GM18520 (cell line): Measurements from ENCODE around the gene INO80C.

Experiments used
- ATAC-seq: cut with Tn5 transposase; IDR thresholded peaks from one replicate; pipeline ENCODE4 v1.9.1; 2021; ENCODE audit not compliant: unreplicated experiment

INO80C gene, protein sequence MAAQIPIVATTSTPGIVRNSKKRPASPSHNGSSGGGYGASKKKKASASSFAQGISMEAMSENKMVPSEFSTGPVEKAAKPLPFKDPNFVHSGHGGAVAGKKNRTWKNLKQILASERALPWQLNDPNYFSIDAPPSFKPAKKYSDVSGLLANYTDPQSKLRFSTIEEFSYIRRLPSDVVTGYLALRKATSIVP

DNA sequence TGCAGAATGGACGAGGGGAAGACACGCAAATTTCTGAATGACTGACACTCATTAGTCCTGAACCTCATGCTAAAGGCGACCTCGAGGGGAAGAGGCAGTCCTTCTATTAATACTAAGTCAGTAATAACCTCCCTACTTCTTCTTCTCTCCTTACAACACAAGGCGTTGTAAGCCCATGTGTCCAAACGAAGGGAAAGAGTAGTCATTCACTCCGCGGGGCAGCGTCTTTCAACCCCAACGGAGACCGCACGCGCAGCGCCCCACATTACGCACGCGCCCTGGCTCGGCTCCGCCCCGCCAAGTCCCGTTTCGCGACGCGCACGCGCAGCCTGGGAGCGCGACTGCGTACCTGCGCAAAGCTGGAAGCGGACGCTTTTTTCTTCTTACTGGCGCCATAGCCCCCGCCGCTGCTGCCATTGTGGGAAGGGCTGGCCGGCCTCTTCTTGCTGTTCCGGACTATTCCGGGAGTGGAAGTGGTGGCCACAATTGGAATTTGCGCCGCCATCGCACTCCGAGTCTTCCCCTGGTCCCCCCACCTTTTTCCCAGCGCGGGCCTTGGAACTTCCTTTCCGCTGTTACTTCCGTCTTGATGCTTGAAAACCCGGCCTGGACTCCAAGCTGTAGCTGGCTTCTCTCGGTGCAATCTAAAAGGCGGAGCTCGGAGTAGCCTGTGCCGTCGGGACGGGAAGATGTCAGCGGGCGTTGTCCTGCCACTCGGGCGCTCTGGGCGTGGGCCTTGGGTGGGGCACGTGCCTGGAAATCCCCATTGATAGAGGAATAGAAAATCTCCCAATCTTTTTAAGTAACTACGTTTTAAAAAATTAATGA is at the start of gene INO80C:
Gene INO80C, minus strand, starts transcription at position 591 of the 828 bp plus-strand sequence. Its CDS starts 86 bp downstream, at position 505.
- peak; percentile 84 for ATAC-seq

DNA sequence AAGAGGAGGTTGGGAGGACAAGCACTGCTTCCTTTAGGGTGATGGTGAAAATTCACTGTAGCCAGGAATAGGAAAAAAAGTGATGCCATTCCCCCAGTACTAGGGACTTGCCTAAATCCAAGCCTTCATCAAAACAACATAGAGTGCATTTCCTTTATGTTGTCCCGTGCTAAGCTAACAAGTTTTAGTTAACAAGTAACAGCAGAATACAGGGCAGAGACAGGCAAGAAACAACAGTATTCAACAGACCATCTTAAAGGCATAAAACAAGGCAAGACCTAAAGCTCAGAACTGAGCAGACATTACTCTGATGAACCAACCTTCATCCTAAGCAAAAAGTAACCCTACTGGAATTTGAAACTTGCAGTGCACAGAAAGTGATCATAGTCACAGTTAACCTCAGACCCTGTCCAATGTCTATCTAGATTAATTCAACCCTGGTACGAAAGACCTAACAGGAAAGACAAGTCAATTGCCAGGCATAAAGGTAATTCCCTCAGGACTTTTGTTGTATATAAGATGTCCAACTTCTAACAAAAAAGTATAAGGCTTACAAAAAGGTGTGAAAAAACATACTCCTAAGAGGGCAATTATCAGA is 49.3 kb upstream of the INO80C start:
- no peak for ATAC-seq

DNA sequence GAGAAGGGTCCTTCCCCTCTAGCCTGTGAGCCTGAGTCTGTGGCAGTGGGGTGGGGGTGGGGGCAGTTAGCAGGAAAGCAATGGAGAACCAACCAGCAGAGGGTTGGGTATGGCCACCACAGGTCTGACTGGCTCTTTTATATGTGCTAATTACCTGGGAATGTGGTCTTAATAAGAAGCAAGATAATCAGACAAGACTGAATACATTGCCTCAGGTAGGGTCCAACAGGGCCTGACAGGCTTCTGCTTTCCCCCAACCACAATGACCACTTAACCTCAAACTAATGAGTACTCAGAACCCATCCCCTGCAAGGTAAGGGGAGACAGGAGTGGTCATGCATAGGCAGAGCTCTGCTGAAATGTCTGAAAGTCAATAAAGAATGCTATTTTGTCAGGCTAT is 44.6 kb upstream of the INO80C start:
- no peak for ATAC-seq

DNA sequence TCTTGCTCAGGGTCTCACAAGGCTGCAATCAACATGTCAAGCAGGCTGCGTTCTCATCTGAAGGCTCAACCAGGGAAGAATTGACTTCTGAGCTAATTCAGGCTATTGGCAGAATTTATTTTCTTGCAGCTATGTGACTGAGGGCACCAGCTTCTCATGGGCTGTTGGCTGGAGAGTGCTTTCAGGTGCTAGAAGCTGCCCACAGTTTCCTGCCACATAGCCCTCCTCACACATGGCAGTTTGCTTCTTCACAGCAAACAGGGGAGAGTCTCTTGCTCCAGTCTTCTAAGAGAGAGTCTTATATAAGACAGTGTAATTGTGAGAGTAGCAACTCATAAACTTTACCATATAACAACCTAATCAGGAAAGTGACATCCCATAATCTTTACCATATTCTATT is 37.5 kb upstream of the INO80C start:
- no peak for ATAC-seq

DNA sequence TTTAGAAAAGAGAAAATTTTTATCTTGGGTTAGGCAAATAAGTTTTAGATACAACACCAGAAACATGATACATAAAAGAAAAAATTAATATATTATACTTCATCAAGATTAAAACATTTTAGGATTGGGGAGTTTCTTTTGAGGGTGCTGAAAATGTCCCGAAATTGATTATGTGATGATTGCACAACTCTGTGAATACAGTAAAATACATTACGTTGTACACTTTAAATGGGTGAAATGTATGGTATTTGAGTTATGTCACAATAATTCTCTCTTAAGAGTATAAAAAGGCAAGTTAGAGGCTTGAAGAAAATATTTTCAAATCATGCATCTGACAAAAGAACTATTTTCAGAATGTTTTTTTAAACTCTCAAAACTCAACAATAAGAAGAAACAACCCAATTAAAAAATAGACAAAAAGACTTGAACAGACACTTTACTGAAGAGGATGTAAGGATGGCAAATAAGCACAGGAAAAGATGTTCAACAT is 36.2 kb upstream of the INO80C start:
- ATAC-seq = no peak

DNA sequence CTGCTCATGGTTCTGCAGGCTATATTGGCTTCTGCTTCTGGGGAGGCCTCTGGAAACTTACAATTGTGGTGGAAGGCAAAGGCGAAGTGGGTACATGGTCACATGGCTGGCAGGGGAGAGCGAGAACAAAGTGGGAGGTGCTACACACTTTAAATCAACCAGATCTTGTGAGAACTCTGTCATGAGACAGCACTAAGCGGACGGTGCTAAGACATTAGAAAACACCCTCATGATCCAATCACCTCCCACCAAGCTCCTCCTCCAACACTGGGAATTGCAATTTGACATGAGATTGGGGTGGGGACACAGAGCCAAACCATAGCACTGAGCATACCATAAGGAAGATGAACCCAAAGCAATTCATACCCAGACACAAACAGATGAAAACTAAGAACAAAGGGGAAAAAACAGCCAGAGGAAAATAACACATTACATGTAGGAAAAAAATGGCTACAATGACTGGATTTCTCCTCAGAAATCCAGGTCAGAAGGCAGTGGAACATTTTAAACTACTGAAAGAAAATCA is 31.1 kb upstream of the INO80C start:
- ATAC-seq = no peak

DNA sequence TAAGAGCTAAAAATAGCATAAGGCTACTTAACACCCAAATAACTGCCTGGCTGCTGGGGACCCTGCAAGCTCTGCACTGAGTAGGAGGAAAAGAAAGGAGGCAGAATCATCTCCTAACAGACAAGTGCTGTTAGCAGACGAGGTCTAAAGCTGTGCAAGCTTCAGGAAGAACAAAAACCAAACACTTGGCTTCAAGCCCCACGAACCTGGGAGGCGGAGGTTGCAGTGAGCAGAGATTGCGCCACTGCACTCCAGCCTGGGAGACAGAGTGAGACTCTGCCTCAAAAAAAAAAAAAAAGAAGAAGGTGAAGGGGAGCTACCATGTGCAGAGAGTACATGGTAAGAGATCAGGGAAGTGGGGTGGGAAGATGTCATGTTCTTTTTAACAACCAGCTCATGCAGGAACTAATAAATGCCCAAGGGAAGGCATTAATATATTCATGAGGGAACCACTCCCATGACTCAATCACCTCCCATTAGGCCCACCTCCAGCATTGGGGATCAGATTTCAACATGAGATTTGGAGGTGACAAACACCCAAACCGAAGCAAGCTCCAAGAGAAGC is 28.8 kb upstream of the INO80C start:
- no peak for ATAC-seq

DNA sequence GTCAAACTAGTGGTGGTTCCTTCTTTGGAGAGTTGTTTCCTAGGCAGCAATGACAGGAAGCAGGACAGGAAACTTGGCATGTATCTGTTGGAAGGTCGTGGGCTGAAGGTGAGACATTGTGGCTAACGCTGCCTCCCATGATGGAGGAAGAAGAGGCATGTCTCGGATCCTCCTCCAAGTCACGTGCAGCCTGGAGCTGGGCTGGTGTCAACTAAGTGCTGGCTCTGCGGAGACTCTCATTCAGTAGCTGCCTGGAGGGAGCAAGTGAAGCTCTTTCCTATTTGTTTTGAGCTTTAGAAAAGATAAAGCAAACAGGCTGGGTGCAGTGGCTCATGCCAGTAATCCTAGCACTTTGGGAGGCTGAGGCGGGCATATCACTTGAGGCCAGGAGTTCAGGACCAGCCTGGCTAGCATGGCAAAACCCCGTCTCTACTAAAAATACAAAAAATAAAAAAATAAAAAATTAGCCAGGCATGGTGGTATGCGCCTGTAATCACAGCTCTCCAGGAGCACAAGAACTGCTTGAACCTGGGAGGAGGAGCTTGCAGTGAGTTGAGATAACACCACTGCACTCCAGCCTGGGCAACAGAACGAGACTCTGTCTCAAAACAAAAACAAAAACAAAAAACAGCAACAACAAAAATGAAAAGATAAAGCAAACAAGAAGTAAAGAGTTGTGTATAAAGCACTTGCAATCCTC is 28.2 kb upstream of the INO80C start:
- ATAC-seq = no peak

DNA sequence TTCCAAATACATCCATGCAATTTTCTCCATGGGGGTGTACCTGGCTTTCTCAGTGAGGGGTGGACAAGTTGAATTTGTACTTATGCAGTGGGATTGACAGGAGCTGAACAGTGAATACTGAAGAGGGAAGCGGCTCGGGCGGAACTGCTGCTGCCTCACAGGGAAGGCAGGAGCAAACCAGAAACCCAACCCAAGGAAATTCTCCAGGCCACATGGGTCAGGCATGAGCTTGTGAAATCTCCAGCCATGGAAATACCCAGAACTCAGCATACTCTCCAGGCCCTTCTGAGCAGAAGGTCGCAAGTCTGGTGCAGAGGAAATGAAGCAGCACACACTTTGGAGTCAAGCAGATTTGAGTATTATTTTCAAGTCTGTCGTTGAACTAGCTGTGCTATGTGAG is 26.5 kb upstream of the INO80C start:
- no peak for ATAC-seq

DNA sequence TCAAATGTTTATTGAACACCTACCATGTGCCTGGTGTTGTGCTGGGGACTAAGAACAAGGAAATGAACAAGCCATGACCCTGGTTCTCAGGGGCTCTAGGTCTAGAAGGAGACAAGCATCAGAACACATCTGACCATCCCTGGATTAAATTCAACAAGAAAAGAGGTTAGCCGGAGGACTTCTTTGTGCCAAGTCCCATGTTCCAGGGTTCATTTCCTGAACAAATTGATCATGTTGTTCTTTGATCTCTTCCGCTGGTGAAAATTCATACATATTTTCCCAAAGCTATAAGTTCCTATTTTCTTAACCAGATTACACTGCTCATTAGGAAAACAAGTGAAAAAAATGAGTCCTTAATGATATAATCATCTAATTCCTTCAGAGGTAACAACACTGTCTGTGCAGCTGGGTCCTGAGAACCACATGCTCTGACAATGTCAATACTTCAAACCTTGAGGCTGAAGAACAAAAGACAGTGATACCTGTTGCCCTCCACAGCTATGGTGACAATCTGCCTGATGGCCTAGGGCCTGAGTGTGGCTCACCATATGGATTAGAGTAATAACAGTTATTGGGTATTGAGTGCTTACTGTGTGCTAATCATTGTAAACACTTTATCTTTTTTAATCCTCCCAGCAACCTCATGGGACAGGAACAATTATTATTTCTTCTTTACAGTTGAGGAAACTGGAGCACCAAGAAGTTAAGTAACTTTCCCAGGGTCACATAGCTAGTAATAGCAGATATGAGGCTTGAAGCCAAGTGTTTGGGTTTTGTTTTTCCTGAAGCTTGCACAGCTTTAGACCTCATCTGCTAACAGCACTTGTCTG is 24.6 kb upstream of the INO80C start:
- ATAC-seq = no peak

DNA sequence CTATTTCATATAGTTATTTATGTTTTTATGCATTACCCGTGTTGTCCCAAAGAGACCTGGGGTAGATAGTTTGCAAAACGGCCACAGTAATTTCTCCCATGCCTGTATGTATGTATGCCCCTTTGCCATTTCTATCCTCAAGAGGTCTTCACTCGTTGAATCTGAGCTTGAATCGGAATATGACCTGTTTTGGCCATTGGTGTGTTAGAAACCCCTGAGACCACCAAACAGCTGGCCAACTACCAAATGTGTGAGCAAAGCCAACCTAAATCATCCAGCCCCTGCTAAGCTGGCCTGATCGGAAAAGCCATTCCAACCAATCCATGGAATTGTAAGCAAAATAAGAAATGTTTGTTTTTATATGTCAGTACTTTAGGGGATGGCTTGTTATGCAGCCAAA is 23.4 kb upstream of the INO80C start:
- no peak for ATAC-seq

DNA sequence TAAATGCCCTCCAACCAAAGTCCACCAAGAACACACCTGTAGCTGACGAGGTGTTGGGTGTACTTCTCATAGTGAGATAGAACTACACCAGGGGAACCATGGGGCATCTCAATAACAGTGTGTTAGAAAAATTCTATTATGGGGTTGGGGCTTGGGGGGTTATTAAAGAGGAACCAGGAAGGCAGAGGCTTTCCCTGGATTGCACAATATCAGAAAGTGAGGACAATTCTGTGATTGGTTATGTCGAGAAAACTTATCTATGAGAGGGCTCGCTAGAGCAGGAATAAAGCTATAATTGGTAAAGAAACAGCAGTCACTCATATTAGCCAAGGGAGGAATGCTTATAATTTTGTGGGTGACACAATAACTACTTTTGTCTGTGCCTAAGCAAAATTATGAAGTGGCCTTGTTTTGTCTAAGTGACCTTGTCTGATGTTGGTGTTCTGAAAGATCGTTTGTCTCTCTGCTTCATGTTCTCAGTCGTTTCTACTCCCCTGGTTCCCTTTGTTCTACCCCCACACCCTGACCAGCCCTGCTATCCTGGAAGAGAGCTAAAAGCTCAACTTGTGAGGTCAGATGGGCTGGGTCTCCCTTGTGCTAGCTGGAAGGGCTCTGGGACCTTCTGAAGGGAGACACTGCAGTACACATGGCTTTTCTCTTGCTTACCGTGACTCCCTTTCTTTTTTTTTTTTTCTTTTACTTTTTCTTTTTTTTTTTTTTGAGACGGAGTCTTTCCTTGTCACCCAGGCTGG is 21.6 kb upstream of the INO80C start:
- no peak for ATAC-seq

DNA sequence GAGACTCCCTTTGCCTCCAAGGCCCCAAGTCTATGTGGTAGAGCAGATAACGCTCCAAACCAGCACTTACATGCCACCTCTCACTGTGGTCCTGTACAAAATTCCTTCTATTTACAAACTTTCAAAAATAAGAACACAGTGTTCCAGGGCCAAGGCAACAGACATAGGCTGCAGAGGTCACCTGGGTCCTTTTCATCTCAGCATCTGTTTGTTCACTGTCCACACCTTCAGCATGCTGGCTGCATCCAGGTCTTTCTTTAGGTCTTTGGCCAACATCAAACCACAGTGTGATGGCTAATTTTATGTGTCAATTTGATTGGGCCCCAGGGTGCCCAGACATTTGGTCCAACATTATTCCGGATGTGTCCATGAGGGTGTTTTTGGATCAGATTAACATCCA is 20.0 kb upstream of the INO80C start:
- ATAC-seq = no peak

DNA sequence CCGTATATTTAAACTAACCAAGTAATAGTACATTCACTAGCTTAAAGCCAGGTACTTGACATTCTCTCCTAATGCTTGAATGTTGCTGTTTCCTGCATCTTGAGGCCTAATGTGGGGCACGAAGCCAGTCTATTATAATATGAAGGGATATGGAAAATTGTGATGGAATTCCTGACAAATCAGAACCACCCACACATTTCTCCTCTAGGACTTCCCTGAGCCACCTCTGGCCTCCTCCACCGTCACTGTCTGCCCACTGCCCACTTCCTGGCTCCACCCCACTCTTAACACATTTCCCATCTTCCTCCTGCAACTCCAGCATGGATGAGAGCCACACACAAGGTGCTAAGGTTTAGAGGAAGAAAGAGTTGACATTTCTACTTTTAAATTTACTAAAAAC is 19.0 kb upstream of the INO80C start:
- ATAC-seq = no peak

DNA sequence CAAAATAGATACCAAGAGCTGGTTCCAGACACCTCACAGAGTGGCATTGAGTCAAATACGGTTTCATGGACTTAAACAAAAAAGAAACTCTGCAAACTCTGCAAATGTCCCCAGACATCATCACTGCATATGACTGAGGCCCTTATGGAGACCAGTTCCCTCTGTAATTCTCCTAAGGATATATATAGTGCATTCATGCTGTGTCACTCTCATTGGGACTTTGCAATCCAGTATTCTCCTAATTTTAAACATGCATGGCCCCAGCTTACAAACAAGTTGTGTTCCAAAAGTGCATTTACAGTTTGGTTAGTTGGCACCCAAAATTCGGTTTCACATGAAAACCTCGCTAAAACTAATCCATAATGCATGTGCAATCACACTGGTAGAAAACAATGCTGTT is 18.6 kb upstream of the INO80C start:
- ATAC-seq = no peak

DNA sequence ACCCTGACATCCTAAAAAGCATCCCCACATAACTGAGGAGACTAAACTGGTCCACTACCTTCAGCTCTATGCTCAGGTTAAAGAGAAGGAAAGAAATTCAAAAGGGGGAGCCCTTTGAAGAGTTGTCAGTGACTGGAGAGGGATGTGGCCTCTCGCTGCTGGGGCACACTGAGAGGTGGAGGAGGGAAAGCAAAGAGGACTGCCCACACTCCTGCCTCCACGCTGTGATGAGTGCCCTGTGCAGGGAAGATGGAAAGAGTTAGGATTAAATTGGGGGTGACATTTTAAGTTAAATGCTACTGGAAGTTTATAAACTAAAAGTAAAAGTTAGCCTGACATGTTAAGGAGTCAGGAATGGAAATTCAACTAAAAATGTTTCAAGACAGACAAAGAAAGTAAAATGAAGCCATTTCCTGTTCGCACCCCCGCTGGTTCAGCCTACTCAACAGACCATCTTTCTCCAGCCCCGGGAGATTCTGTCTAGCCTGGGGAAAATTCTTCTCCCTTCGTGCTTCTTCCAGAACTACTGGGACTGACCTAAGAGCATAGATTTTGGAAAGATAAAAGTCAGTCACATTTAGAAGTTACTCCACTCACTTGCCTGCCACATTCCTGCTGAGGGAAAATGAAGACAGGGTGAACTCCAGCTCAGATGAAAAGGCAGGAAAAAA is 17.8 kb upstream of the INO80C start:
- no peak for ATAC-seq

DNA sequence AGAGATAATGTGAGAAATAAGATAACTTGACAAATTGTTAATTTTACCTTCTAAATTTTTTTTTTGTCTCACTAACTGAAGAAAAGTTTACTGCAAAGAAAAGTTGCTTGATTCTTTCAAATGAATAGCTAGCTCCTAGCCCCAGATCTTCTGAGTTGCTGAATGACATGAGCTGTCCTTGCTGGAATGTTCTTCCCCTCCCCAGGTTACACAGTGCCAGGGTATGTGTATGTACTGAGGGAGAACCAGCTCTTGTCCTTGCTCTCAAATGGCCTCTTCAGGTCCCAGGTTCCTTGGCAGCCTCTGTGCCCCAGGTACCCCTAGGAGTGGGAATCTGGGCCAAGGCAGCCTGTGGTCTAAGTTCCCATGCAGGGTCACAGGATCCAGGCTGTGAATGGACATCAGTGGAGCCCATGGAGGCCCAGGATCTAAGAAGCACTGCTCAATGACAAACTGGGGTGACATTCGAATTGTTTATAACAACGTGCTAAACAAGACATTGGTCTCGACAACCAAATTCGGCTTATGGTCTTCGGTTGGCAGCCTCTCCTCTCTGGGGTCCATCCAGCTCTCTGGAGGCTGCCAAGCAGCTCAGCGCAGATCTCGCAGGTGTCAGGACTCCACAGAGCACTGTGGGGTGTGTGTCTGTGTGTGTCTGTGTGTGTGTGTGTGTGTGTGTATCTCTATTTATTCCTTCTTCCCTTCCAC is 17.1 kb upstream of the INO80C start:
- ATAC-seq = no peak

DNA sequence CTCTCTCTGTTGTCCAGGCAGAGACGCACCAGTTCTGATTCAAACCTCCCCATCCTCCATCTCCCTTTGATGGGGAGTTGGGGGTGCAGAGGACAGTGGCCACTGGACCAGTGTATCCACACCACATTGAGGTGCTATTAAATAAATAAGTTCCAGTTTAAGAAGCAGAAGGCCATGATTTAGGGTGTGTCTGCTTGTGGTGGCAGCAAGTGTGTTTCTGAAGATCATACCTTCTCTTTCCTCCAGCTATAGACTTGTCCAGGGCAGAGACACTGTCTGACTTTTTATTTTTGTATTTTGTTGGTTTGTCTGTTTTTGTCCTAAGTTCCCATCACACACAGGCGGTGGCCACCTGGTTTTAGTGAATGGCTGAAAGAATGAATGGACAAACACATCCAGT is 16.5 kb upstream of the INO80C start:
- no peak for ATAC-seq
